H1 (cell line): ENCODE results near the gene GNAI1. TPM values are rescaled to one million over a fixed set of nuclear protein-coding genes. Genes with fewer than 3 reads are reported as not detected.

Experiments
- CHD7 ChIP-seq: fragments of 300-600 bp; sonication (generic); IDR thresholded peaks from 2 replicates; pipeline ENCODE4 v1.7.1; 2012; ENCODE audit warnings: low read length, moderate library complexity, mild to moderate bottlenecking, inconsistent platforms; ENCODE audit not compliant: insufficient replicate concordance
- FOSL1 ChIP-seq: IDR thresholded peaks from 2 replicates; pipeline ENCODE4 v1.6.1; 2011; ENCODE audit warnings: mild to moderate bottlenecking, low read depth, low read length, moderate library complexity; ENCODE audit not compliant: insufficient read depth
- HDAC2 ChIP-seq, 2 experiments: fragments of 300-600 bp in 1 of 2; sonication (generic) in 1 of 2; IDR thresholded peaks; 2 replicates each; pipeline ENCODE4 v1.6.1; 2011 to 2012; ENCODE audit warnings: low read depth in 2 of 2, low read length in 2 of 2, mild to moderate bottlenecking in 2 of 2, moderate library complexity in 2 of 2, borderline replicate concordance in 1 of 2, inconsistent platforms in 1 of 2
- POU5F1 ChIP-seq: IDR thresholded peaks from 2 replicates; pipeline ENCODE4 v1.6.1; 2011; ENCODE audit warnings: low read depth, mild to moderate bottlenecking, low read length, moderate library complexity
- RXRA ChIP-seq: IDR thresholded peaks from 2 replicates; pipeline ENCODE4 v1.6.1; 2011; ENCODE audit warnings: low read depth, mild to moderate bottlenecking, low read length, moderate library complexity; ENCODE audit not compliant: insufficient read depth
- SP1 ChIP-seq: IDR thresholded peaks from 2 replicates; pipeline ENCODE4 v1.6.1; 2011; ENCODE audit warnings: low read depth, low read length
- TEAD4 ChIP-seq: IDR thresholded peaks from 2 replicates; pipeline ENCODE4 v1.6.1; 2012; ENCODE audit warnings: low read depth, low read length, inconsistent platforms, mixed read lengths
- polyA plus RNA-seq, 7 experiments: library from polyadenylated mRNA; depleted of rRNA in 3 of 7; stranded (reverse) in 5 of 7; unstranded in 2 of 7; fragments of >200 nt in 5 of 7; fragments of 200-250 nt in 2 of 7; gene quantifications; 1 replicate in 5 of 7; 2 replicates in 1 of 7; 4 replicates in 1 of 7; pipeline versions ENCODE4 v1.2.1 to v1.2.3, GENCODE V29; 2011 to 2013; ENCODE audit warnings: missing spikeins in 2 of 7, mixed read lengths in 2 of 7
- total RNA-seq: library from RNA; stranded (reverse); fragmentation: NEBNext Ultra II Directional; extraction: Animal tissue kit (Norgen Biotek cat#: 25700); gene quantifications from 2 replicates; pipeline ENCODE4 v1.2.1, GENCODE V29; 2021

GNAI1 gene
- total and polyA plus RNA-seq, 2 of the 8 experiments (the other 6 are each of a cell fraction or from before 2014, with no cell fraction given): 8.0 to 29.5 TPM

GRCh38 chr7:80165177-80165576 is 30.5 kb downstream of the GNAI1 start (continued):
- TF ChIP-seq CHD7 (peak; percentile 56), POU5F1 (0 out of 2 replicates have a peak, but pooled peaks have one; percentile 16), SP1 (peak; percentile 41; the same call in 1 of the 2 replicates), TEAD4 (peak; percentile 44; the same call in 1 of the 2 replicates), RXRA (no peak), HDAC2 (IDR thresholded peaks at IDR 0.05; ENCODE audit: borderline replicate concordance in 1 of 2, low read depth in 2 of 2, low read length in 2 of 2) (0 out of 4 replicates have a peak, but pooled peaks of 1 of the 2 experiments have one; percentile 47), FOSL1 (no peak)
